Ectodermal cell (in vitro differentiated cells): ENCODE data around the gene NAV2.

Experiments
- H3K27ac ChIP-seq: 2 replicates; pipeline ENCODE4 v1.7.0; 2013; ENCODE audit warnings: mild to moderate bottlenecking, low read depth, low read length; ENCODE audit not compliant: insufficient read depth, poor library complexity, severe bottlenecking
- H3K27me3 ChIP-seq: 2 replicates; pipeline ENCODE4 v1.7.0; 2013; ENCODE audit warnings: mild to moderate bottlenecking, low read length; ENCODE audit not compliant: insufficient read depth, control insufficient read depth, poor library complexity, severe bottlenecking
- H3K36me3 ChIP-seq: one replicate; pipeline ENCODE4 v1.7.0; 2013; ENCODE audit warnings: low read length; ENCODE audit not compliant: control insufficient read depth, insufficient read depth
- H3K4me1 ChIP-seq: one replicate; pipeline ENCODE4 v1.7.0; 2013; ENCODE audit warnings: low read length; ENCODE audit not compliant: control insufficient read depth, insufficient read depth
- H3K4me3 ChIP-seq: 2 replicates; pipeline ENCODE4 v1.7.0; 2013; ENCODE audit warnings: low read depth, low read length, control low read depth; ENCODE audit not compliant: insufficient read depth
- H3K9me3 ChIP-seq: 2 replicates; pipeline ENCODE4 v1.7.0; 2013; ENCODE audit warnings: mild to moderate bottlenecking, low read length, moderate library complexity; ENCODE audit not compliant: control insufficient read depth
- WGBS, 2 experiments: methylation state at CpG; one replicate each; pipeline ENCODE4 v1.1.7; 2013; ENCODE audit warnings: missing lambda C conversion rate in 2 of 2; 5-methylcytosine and 5-hydroxymethylcytosine counted together

Gene NAV2

GRCh38 chr11:20015101-20015500 lies 302.5 kb downstream of the NAV2 start:
- H3K4me3 ChIP-seq: no peak overlapping the region
- no peaks in the 10 kb centered on the region for H3K27me3 ChIP-seq
- no peak overlapping the region for H3K27ac ChIP-seq
- H3K4me1 ChIP-seq: peaks cover 11% of the 10 kb centered on the region
- no peaks in the 10 kb centered on the region for H3K9me3 ChIP-seq
- WGBS, 2 experiments: 95 to 96% methylated on average over 3 of the region's 3 CpGs
- H3K36me3 ChIP-seq: no peaks in the 10 kb centered on the region

GRCh38 chr11:20015529-20016427 lies 303.1 kb downstream of the NAV2 start:
- no peak overlapping the region for H3K27ac ChIP-seq
- 87% methylated on average over 13 to 14 of the region's 14 CpGs for WGBS, 2 experiments
- H3K4me1 ChIP-seq: peaks cover 16% of the 10 kb centered on the region
- no peak overlapping the region for H3K4me3 ChIP-seq
- no peaks in the 10 kb centered on the region for H3K9me3 ChIP-seq
- no peaks in the 10 kb centered on the region for H3K36me3 ChIP-seq
- no peaks in the 10 kb centered on the region for H3K27me3 ChIP-seq

GRCh38 chr11:20016526-20016925 lies 303.9 kb downstream of the NAV2 start:
- Histone ChIP-seq H3K9me3 (no peaks in the 10 kb centered on the region), H3K27me3 (no peaks in the 10 kb centered on the region), H3K4me3 (no peak overlapping the region), H3K36me3 (no peaks in the 10 kb centered on the region), H3K27ac (no peak overlapping the region), H3K4me1 (peaks cover 22% of the 10 kb centered on the region)
- 56 to 65% methylated on average over 3 of the region's 3 CpGs for WGBS, 2 experiments

- H3K9me3 ChIP-seq: no peaks in the 10 kb centered on the region
- WGBS, 2 experiments: 85 to 93% methylated on average over 4 of the region's 4 CpGs
- H3K36me3 ChIP-seq: no peaks in the 10 kb centered on the region
- no peaks in the 10 kb centered on the region for H3K27me3 ChIP-seq
- H3K4me1 ChIP-seq: peaks cover 27% of the 10 kb centered on the region
- no peak overlapping the region for H3K27ac ChIP-seq
- no peak overlapping the region for H3K4me3 ChIP-seq
These were observed 304.7 kb downstream of the NAV2 start for GRCh38 chr11:20017320-20017719.

- Histone ChIP-seq H3K4me1 (peaks cover 44% of the 10 kb centered on the region), H3K27ac (no peak overlapping the region), H3K27me3 (no peaks in the 10 kb centered on the region), H3K9me3 (no peaks in the 10 kb centered on the region), H3K36me3 (no peaks in the 10 kb centered on the region), H3K4me3 (no peak overlapping the region)
- 72 to 78% methylated on average over 3 of the region's 3 CpGs for WGBS, 2 experiments
These were observed 307.6 kb downstream of the NAV2 start for GRCh38 chr11:20020198-20020597.

GRCh38 chr11:20020716-20021115 lies 308.1 kb downstream of the NAV2 start:
- H3K4me3 ChIP-seq: no peak overlapping the region
- H3K27me3 ChIP-seq: no peaks in the 10 kb centered on the region
- WGBS, 2 experiments: 79 to 81% methylated on average over 4 of the region's 4 CpGs
- no peaks in the 10 kb centered on the region for H3K9me3 ChIP-seq
- peaks cover 49% of the 10 kb centered on the region for H3K4me1 ChIP-seq
- no peak overlapping the region for H3K27ac ChIP-seq
- H3K36me3 ChIP-seq: no peaks in the 10 kb centered on the region

GRCh38 chr11:20021212-20021611 lies 308.6 kb downstream of the NAV2 start:
- Histone ChIP-seq H3K4me3 (no peak overlapping the region), H3K9me3 (no peaks in the 10 kb centered on the region), H3K4me1 (peaks cover 50% of the 10 kb centered on the region), H3K27ac (no peak overlapping the region), H3K36me3 (no peaks in the 10 kb centered on the region), H3K27me3 (no peaks in the 10 kb centered on the region)
- 77 to 83% methylated on average over 4 of the region's 4 CpGs for WGBS, 2 experiments

GRCh38 chr11:20021771-20022362 lies 309.2 kb downstream of the NAV2 start:
- Histone ChIP-seq H3K4me3 (peak overlapping the region; percentile 40), H3K4me1 (peaks cover 50% of the 10 kb centered on the region), H3K27me3 (no peaks in the 10 kb centered on the region), H3K27ac (peak overlapping the region; percentile 81), H3K36me3 (no peaks in the 10 kb centered on the region), H3K9me3 (no peaks in the 10 kb centered on the region)
- 6% methylated on average over 4 of the region's 4 CpGs for WGBS, 2 experiments

- H3K4me3 ChIP-seq: peak overlapping the region; percentile 40
- 10 to 11% methylated on average over 10 of the region's 10 CpGs for WGBS, 2 experiments
- no peaks in the 10 kb centered on the region for H3K9me3 ChIP-seq
- H3K27ac ChIP-seq: peak overlapping the region; percentile 81
- H3K36me3 ChIP-seq: no peaks in the 10 kb centered on the region
- no peaks in the 10 kb centered on the region for H3K27me3 ChIP-seq
- peaks cover 46% of the 10 kb centered on the region for H3K4me1 ChIP-seq
These were observed 309.9 kb downstream of the NAV2 start for GRCh38 chr11:20022363-20023081.

GRCh38 chr11:20023082-20023426 lies 310.4 kb downstream of the NAV2 start:
- peaks cover 49% of the 10 kb centered on the region for H3K4me1 ChIP-seq
- WGBS, 2 experiments: 0 to 1% methylated on average over 6 of the region's 6 CpGs

More at GRCh38 chr11:20023082-20023426, 310.4 kb downstream of the NAV2 start:
- Histone ChIP-seq H3K27me3 (no peaks in the 10 kb centered on the region), H3K27ac (peak overlapping the region; percentile 81), H3K9me3 (no peaks in the 10 kb centered on the region), H3K4me3 (peak overlapping the region; percentile 40), H3K36me3 (no peaks in the 10 kb centered on the region)
